A204.1 (cell line): Measurements from ENCODE around the gene CEP57.

Experiments used
- FAIRE-seq: peaks from 2 replicates; lab custom pipeline; 2012; peaks lifted over from hg19 to GRCh38; lab: Jason Lieb, UNC

The CEP57 gene

DNA sequence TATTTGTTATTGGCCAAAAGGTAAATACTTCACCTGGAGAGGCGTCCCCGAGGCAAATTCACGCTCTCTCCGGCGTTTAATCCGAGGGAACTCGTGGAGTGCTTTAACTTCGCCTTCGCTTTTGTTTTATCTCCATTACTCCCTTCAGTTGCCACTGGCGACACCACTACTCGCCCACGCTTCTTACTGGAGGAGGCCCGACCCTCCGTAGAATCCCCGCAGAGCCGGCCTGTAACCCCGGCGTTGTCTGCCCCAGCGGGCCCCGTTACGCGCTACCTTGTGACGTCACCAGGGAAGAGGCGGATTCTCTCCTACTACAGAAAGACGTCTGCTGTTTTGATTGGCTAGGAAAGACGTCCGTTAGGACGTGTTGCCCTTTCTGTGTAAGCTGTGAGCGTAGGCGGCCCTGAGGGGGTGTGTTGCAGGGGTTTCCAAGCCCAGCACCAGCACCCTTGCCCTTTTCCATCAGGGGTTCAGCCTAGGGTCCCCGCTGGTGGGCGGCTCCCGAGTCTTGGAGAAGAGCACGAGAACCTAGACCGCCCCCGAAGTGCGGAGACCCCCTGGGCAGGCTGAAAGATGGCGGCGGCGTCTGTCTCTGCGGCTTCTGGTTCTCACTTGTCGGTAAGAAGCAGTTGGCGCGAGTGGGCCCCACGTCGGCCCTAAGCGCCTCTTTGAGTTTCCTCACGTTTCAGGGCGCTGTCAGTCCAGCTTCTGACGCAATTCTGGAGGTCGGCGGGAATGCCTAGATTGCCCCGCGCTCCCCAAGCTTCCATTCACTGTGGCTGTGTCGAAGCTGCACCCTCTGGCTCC is at the start of gene CEP57:
CEP57 (plus strand) TSS at position 376 of the 810 bp plus-strand sequence; CDS start at position 577, 201 bp downstream.
- FAIRE-seq, result peak; percentile 83

DNA sequence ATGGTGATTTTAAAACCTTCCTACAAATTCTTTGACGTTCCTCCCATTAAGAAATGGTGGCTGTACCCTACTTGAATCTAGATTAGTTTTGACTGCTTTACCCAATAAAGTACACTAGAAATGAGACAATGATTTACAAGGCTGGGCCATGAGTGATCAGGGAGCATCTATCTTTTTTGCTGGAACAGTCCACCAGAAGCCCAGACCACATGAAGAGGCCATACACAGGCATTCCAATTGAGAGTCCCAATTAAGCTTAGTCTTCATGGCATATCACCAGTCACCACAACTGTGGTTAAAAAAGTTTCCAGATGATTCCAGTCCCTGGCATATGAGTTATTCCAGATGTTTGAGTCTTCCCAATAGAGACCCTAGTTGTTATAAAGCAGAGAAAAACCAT is 40.2 kb upstream of the CEP57 start:
- FAIRE-seq, result no peak

DNA sequence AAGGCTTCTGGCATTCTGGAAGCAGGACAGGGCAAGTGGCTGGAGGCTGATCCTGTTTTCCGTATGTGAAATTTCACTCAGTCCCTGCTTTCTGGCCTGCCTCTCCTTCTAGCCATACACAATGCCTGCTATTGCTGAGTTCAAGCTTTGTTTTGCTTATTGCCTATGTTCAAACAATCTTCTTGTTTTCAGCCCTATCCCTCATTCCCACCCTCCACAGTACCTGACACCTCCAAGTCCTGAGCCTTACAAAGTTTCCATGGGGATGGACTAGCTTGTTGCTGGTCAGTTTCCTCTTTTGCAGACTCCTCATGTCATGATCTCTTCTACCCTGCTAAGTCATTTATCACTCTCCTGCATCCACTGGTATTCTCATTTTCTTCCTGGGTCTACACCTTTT is 38.8 kb upstream of the CEP57 start:
- no peak for FAIRE-seq

DNA sequence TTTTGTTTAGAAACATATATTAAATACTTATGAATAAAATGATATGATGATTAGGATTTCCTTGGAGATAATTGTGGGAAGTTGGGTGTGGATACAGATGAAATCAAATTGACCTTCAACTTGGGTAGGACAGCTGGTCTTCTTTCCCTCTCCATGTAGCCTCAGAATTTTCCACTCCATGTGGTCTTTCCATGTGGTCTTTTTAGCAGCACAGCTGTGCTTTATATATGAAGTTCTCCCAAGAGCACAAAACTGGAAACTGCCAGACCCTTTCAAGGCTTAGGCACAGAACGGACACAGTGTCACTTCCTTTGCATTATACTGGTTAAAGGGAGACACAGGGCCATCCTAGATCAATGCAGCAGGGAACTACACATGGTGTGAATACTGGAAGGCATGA is 29.4 kb upstream of the CEP57 start:
- no peak for FAIRE-seq

DNA sequence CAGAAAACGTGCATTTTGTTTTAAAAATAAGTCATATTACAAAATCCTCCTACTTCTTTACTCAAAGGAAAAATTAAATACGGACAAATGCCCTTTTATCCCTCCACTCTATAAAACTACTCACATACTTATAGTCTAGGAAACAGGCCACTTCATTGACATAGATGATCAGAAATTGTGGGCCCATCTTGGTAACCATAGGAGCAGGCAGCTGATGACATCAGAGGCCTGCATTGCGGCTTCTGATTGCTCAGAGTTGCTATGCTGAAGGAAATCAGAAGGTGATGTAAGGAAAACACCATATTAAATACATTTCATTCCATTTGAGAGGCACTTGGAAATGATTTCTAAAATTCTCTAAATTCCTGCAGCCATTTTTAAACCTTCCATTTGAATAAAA is 27.8 kb upstream of the CEP57 start:
- no peak for FAIRE-seq

DNA sequence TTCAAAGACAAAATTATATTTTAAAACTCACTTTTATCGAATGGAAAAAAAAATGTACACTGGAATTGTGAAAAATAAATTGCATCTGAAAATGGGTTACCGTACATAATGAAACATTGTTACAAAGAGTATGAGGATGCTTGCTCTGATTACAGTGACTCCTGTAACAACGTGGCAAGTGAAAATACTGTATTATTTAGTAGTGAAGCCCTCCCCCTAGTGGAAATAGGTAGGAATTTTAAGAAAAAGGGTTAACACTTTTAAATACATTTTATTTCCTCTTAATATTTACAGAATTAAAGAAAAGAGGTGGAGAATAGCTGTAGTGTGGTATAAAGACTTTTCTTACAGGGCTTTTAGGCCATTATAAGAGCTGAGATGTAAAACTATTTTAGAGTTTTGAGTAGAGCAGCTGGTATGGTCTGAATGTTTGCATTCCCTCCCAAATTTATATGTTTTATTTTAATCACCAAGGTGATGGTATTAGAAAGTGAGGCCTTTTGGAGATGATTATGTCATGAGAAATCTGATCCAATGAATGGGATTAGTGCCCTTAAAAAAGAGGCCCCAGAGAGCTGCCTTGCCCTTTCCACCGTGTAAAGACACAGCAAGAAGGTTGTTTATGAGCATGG is 25.9 kb upstream of the CEP57 start:
- FAIRE-seq, result peak; percentile 97

DNA sequence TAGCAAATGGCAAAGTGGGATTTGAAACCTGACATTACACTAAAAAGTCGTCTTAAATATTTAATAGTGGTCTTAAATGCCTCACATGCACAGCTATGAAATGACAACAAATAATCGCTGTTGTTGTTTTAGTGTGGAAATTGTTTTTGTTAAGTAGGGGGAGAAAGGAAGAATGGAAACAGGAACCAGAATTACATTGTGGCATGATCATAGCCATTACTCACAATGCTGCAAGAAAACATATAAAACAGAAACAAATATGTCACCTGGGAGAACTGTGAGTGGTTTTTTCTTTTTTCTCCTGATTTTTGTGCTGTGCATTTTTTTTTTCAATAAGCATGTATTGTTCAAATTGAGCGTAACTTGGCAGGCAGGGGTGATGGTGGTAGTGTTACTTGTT is 23.6 kb upstream of the CEP57 start:
- no peak for FAIRE-seq

DNA sequence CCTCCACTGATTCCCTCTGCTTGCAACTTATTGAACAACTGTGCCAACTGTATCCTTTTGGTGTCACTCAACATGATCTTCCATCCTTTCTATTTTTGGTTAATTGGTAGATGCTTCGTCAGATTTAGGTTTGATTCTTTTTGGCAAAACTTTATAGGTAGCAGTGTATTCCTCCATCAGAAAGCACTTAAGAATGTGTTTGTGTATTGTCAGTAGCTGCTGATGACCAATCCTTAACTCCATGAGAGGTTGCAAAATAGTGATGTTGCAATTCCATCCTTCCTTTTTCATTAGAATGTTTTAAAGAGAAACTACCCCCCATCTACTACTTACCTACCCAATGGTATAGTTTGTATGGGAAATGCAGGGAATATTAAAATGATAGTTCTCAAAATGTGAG is 22.8 kb upstream of the CEP57 start:
- no peak for FAIRE-seq

DNA sequence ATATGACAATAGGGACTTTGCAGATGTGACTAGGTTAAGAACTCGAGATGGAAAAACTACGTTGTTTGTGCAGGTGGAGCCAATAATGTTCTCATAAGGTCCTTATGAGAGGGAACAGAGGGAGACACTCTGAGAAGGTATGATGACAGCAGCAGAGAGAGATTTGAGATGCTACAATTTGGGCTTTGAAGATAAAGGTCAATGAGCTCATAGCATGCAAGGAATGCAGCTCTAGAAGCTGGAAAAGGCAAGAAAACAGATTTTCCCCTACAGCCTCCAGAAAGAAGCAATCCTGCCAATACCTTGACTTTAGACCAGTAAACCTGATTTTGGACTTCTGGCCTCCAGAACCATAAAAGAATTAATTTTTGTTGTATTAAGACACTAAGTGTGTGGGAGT is 21.8 kb upstream of the CEP57 start:
- no peak for FAIRE-seq

DNA sequence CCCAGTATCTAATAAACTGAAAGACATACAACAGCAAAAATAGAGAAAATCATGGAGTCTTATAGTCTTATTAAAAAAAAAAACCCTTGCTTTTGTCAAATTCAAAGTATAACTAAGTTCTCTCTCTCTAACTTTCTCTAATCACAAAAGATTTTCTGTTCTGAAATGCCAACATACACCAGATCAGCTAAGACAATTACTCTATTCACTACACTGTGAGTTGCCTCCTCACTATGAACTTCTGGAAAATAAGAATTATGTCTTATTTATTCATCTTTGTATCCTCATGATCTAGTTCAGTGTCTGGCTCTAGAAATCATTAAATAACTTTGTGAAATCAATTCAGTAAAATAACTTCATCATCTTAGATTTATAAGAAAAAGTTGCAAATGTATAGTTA is 13.4 kb upstream of the CEP57 start:
- FAIRE-seq, result peak; percentile 3

DNA sequence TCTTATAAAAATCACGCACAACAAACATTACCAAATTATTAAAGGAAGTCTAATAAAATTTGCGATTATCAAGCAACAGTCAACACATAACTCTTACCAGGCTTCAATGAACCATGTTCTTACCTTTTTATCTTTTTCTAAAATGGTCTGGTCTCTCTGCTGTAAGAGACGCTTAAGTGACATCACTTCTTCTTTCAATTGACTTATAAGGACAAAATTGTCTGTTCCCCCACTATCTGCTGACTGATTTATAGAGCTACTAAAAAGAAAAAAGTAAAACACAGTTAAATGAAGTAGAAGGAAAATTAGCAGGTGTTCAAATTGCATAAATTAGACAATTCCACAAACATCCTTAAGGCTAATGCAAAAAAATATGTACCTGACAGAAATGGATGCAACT is 11.6 kb upstream of the CEP57 start:
- no peak for FAIRE-seq

DNA sequence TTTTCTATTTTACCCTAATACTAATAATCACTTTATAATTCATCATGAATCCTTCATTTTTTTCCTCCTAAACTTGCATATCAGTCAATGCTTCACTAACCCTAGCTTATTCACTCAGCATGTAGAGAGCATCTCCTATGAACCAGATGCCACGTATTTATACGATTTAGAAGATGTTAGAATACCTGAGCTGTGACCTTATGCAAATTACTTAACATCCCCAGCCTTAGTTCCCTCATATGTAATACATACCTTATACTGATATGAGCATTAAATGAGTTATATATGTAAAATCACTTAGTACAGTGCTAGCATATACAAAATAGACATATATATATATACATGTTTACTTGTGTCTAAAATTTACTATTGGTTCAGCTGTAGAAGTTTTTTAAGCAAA is 9.8 kb upstream of the CEP57 start:
- FAIRE-seq, result no peak

DNA sequence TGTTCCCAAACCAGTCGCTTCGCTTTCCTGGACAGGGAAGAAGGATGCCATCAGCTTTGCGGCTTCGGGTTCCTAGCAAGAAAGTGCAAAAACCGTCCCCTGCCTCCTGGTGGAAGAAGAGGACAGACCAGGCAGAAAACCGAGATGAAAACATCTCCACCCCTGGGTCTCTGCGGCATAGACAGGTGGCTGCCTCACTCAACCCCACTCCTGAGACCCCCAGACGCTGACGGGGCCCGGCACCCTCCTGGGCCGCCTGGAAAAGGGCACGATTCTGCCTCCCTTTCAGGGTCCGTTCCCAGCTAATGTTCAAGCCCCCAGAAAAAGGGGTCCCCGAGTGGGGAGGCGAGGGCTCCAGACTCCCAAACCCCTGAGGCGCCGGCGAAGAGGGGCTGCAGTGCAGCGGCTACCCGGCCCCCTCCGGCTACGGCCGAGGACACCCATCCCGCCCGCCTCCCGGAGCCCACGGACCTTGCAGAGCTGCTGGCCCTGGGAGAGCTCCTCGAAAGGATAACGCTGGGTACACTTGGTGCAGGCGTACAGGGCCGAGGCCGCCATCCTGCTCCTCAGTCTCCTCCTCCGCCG is 1.3 kb upstream of the CEP57 start:
- no peak for FAIRE-seq

DNA sequence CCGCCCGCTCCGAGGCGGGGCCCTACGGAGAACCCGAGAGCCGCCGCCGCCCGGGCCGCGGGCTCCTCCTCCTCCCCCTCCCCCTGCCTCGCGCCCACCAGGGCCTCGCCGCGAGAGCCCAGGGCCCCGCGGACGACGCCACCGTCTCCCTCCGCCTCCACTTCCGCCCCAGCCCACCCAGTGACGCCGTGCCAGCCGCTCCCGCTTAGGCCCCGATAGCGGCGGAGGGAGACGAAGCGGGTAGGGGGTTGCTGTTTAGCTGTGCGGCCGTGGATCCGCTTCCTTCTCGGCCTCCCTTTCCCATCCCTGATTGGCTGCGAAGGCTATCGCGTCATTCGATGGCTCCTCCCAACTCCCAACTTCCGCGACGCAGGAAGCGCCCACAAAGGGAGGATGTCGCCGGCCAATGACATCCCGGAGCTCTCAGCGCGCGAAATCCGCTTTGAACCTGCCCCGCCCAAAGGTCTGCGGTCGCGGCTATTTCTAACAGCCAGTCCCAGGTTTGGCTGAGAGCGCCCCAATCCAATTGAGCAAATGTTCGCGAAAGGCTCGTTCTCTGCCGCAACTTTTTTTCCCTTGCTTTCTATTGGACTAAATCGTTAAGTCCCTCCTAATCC is 684 bp upstream of the CEP57 start, which contains the start of gene FAM76B:
FAM76B (minus strand) TSS at position 277 of the 617 bp plus-strand sequence. CDS start 304 bp downstream, outside the sequence.
- peak; percentile 96 for FAIRE-seq

DNA sequence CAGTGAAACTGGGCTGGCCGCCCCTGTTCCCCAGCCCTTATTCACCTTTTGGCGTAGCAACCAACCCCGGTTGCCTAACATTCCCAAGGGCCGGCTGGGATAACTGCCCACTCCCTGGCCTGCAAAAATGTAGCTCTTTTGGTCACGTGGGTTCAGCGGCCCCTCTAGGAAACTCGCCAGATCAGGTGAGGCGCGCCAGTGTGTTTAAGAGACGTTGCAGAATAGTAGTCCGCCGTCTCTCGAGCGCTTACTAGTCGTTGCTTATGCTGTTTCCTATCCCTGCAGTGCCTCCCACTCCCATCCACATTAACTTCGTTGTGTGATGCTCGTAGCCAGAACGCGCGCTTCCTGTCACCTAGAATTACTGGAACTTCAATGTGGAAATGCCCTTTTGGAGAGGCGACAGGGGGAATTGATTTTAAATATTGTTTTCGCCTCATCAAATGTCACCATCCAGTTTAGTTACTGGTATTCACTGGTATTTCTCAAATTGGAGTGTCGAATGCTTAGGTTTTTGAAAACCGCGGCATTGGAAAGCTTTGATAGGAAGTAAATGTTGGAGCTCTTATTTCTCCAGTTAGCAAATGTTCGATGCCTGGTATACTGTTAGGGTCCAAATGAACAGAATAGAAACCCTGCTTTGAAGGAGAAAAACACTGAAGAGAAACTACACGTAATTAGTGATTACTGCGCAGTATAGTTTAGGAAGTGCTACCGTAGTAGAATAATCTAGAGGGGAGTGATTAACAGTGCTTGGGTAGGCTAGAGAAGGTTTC is 823 bp downstream of the CEP57 start:
- FAIRE-seq, result no peak

DNA sequence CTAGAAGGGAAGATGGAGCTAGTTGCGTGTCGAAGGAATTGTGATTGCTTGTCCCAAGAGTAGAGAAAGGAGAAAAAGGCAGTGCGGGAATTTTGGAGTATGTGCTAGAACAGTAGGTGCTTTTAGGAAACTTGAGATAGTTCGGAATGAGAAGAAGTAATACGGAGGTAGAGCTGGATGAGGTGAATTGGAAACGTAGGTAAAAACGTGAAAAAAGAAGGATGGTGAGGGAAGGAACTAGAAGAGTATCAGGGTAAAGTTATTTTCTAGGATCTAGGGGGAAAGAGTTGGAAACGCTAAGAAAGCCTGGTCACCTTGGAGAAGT is 1.4 kb downstream of the CEP57 start:
- no peak for FAIRE-seq

DNA sequence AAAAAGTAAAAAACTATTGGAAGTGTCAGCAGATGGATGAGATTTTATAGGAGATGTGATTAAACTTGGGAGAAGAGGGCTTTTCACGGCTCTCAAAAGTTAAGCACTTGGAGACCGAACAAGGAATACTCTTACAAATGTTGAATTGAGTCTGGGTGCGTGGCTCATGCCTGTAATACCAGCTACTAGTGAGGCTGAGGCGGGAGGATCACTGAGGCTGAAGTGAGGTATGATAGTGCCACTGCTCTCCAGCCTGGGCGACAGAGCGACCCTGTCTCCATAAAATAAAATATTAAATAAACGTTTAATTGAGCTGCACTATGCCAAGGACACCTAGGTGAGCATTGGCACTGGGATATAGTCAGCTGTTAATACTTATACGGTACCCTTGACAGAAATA is 1.9 kb downstream of the CEP57 start:
- FAIRE-seq, result no peak

DNA sequence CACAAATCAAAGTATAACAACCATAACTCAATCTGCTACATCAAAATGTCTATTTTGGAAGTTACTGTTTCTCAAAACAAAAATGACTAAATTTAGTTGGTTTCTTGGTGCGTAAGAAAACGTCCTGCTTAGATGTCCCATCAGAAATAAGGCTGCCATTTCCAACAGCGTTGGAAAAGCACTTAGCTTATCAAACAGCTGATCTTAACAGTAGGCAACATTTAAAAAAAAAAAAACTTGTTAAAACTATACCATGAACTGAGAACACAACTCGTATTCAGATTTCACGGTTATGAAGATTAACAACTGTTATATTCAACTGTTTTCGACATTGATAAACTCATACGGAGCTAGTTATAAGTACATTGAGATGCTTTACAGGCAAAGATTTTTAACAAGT is 2.4 kb downstream of the CEP57 start:
- no peak for FAIRE-seq

DNA sequence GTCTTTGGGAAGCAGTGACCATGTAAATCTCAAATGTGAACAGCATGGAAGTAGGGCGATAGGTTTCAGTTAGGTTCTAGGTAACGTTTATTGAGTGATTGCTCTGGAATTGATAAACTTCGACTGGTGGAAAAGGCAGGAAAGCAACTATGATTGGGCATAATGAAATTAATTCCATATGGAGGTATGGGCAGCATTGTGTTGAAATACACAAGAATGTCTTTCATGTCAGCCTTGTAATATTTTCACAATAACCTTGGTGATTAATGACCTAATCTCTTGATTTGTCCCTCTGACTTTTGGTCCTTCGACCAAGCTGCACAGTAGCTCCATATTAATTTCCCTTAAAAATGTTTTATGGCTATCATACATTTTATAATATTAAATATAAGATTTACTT is 2.8 kb downstream of the CEP57 start:
- no peak for FAIRE-seq

DNA sequence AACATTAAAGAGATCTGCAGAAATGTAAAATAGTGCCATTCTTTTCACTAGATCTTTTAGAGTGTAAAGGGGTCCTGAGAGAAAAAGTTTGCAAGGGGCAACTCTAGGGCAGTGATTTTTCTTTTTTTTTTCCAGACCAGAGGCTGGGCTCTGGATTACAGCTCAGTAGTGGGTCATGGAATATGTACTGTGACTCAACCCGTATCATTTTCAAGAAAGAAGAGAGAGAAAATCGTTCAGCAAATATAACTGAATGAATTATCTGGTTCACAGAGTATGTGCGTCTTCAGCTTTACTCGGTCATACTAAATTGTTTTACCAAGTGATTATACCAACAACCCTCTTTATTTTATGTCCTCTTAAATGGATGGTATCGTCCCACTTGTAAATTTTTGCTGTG is 3.8 kb downstream of the CEP57 start:
- FAIRE-seq, result no peak

DNA sequence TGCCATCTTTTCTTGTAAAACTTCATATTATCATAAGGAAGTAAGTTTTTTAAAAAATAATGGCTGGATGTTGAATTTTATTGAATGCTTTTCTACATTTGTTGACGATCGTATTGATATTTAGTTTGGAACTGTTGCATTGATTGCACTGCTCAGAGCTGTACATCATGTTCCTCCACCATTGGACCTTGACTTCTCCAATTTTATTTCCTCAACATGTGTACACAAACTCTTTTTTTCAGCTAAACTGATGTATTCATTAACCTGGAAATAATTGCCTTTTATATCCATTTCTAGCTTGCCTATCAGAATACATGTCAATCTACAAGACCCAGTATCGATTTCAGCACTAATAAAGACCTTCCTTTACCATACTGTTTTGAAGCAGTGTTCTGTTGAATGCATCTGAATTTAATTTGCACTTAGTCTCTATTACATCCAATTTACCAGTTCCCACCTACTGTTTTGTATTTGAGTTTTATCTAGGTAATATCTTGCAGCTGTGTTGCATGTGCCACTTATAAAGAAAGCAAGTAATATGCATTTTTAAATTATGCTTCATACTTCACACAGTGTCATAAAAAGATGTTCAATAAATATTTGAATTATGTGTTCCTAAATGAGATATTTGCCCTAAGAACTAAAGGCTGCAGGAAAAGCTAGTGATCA is 5.5 kb downstream of the CEP57 start:
- no peak for FAIRE-seq

DNA sequence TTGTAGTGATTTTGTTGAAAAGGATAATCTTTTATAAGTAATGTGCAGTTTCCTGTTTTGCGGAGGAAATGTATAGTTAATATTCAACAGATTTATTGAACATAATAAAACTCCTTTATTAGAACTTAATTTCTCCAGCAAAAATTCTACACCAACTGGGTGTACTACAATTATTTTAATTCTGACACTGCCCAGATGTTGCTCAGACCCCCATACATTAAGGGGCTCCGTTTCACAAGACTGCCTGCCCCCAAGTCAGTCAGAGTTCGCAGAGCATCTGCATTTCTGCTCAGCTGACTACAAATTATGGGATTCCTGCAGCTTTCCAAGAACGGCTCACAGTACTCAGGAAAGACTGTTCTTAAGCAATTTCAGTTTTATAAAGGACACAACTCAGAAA is 6.2 kb downstream of the CEP57 start:
- no peak for FAIRE-seq
